Endothelial cell (in vitro differentiated cells): Measurements from ENCODE around the gene ERCC1. TPM values are rescaled to one million over a fixed set of nuclear protein-coding genes. Genes with fewer than 3 reads are reported as not detected.

Source experiments
- DNase-seq: peaks from one replicate; pipeline ENCODE4 v3.0.0; 2021; ENCODE audit warnings: low spot score
- H3K27ac Mint-ChIP-seq: one replicate; pipeline ENCODE4 v1.8.0; 2021; ENCODE audit warnings: mixed read lengths, inconsistent platforms; ENCODE audit not compliant: unreplicated experiment
- H3K27me3 Mint-ChIP-seq: one replicate; pipeline ENCODE4 v1.8.0; 2021; ENCODE audit warnings: mild to moderate bottlenecking, moderate library complexity, mixed read lengths, inconsistent platforms; ENCODE audit not compliant: unreplicated experiment
- H3K36me3 Mint-ChIP-seq: one replicate; pipeline ENCODE4 v1.8.0; 2021; ENCODE audit warnings: mild to moderate bottlenecking, low read depth, mixed read lengths, inconsistent platforms; ENCODE audit not compliant: unreplicated experiment
- H3K4me1 Mint-ChIP-seq: one replicate; pipeline ENCODE4 v1.8.0; 2021; ENCODE audit warnings: mild to moderate bottlenecking, mixed read lengths, inconsistent platforms; ENCODE audit not compliant: unreplicated experiment
- H3K4me3 Mint-ChIP-seq: one replicate; pipeline ENCODE4 v1.8.0; 2021; ENCODE audit warnings: mild to moderate bottlenecking, mixed read lengths, inconsistent platforms; ENCODE audit not compliant: unreplicated experiment
- H3K9me3 Mint-ChIP-seq: one replicate; pipeline ENCODE4 v1.8.0; 2021; ENCODE audit warnings: mixed read lengths, inconsistent platforms; ENCODE audit not compliant: unreplicated experiment
- CTCF ChIP-seq: fragments of 200-600 bp; sonication (generic); IDR thresholded peaks from one replicate; pipeline ENCODE4 v1.5.0; 2021; ENCODE audit warnings: antibody characterized with exemption; ENCODE audit not compliant: unreplicated experiment
- total RNA-seq: library from RNA; stranded (reverse); fragmentation: NEBNext Ultra II Directional; extraction: Animal tissue kit (Norgen Biotek cat#: 25700); gene quantifications from one replicate; pipeline ENCODE4 v1.2.1, GENCODE V29; 2021; ENCODE audit not compliant: unreplicated experiment

ERCC1 gene
- total RNA-seq, 1 donor from 2014 or later = 62.8 TPM

DNA sequence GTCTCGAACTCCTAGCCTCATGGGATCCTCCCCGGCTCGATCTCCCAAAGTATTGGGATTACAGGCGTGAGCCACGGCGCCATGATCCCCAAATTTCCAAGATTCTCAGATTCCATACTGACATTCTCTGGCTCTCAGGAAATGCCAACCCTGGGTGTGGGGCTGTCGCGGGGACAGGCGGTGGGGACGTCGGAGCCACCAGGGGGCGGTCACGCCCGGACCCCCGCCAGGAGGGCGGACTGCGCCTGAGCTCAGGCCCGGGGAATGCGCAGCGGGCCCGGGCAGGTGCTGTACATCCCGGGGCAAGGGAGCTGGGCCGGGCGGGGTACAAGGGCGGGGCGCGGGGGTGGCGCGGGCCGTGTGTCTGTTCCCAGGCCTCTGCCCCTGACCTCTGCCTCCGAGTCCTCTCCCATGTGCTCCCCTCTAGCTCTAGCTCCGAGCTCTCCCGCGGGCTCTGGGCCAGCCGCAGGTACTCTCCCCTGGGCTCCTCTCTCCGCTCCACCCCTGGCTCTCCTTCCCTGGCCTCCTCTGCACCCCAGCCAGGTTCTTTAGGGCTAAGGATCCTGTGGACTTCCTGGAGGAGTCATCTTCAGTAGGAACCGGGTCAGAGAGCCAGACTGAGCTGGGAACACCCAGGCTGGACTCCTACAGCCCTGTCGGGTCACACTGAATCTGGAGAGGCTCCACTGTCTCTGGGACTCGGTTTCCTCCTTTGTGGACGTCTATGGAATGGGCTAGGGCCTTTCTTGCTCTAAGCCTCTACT is 21.2 kb downstream of the ERCC1 start:
- Mint-ChIP-seq H3K27me3 (peaks cover 12% of the 10 kb centered on the region), H3K27ac (no peak overlapping the region), H3K4me1 (peaks cover 19% of the 10 kb centered on the region), H3K4me3 (no peak overlapping the region), H3K36me3 (no peaks in the 10 kb centered on the region), H3K9me3 (no peaks in the 10 kb centered on the region)
- TF ChIP-seq CTCF = peak; percentile 77
- peak; percentile 79 for DNase-seq

- Mint-ChIP-seq H3K27ac (no peak overlapping the region), H3K27me3 (peaks cover 15% of the 10 kb centered on the region), H3K4me3 (no peak overlapping the region)
These were observed 21.9 kb downstream of the ERCC1 start for GRCh38 chr19:45401815-45402214.

GRCh38 chr19:45400192-45400591 is 23.5 kb downstream of the ERCC1 start:
- Mint-ChIP-seq H3K4me3 (no peak overlapping the region), H3K27ac (no peak overlapping the region), H3K4me1 (peaks cover 5% of the 10 kb centered on the region), H3K36me3 (no peaks in the 10 kb centered on the region), H3K9me3 (no peaks in the 10 kb centered on the region), H3K27me3 (peaks cover 5% of the 10 kb centered on the region)
- no peak for TF ChIP-seq CTCF
- no peak for DNase-seq

More at GRCh38 chr19:45401815-45402214, 21.9 kb downstream of the ERCC1 start:
- TF ChIP-seq CTCF = no peak
- no peaks in the 10 kb centered on the region for H3K36me3 Mint-ChIP-seq
- no peaks in the 10 kb centered on the region for H3K9me3 Mint-ChIP-seq
- DNase-seq = no peak
- H3K4me1 Mint-ChIP-seq = peaks cover 16% of the 10 kb centered on the region

DNA sequence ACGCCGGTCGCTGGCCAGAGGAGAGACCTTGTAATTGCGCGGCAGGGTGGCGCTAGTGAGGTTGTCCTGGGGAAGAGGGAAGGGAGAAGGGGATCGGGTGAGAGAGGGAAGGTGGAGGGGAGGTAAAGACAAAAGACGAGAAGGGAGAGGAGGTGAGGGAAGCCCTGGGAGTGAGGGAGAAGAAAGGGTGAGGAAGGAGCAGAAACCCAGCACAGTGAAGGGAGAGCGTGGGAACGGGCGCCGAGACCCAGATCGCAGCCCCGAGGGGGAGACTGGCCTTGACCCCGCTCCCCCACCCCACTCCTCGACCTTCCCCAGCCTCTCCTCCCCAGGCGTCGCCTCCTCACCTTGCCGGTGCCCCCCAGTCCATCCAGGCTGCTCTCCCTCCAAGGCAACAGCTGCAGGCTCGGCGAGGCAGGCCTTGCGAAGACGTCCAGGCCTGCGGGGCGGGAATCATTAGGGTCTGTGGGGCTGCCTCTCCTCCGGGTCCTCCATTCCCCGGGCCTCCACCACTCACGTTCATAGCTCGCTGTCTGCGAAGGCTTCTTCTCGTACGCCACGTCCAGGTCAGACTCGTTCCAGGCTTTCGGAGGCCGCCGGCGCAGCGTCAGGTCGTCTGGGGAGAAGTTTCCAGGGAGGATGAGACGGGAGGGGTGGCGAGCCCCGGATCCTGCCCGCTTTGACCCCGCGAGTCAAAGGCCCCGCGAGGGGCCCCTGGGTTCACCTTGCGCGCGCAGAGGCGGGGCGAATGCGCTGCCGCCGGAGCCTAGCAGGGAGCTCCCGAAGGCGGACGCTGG is 27.7 kb downstream of the ERCC1 start:
- peaks cover 5% of the 10 kb centered on the region for H3K4me1 Mint-ChIP-seq
- DNase-seq = peak; percentile 57
- TF ChIP-seq CTCF = no peak
- peaks cover 13% of the 10 kb centered on the region for H3K27me3 Mint-ChIP-seq
- H3K4me3 Mint-ChIP-seq = peak overlapping the region; percentile 42
- H3K36me3 Mint-ChIP-seq = no peaks in the 10 kb centered on the region
- no peaks in the 10 kb centered on the region for H3K9me3 Mint-ChIP-seq
- H3K27ac Mint-ChIP-seq = no peak overlapping the region
